GM12892 (cell line): ENCODE data around the gene ZFYVE28.

Source experiments
- POLR2A ChIP-seq: IDR thresholded peaks from 2 replicates; pipeline ENCODE4 v1.6.1; 2011; ENCODE audit warnings: low read depth, low read length, control low read depth
- TAF1 ChIP-seq: IDR thresholded peaks from 2 replicates; pipeline ENCODE4 v1.6.1; 2011; ENCODE audit warnings: low read depth, mild to moderate bottlenecking, control low read depth, low read length, borderline replicate concordance

DNA sequence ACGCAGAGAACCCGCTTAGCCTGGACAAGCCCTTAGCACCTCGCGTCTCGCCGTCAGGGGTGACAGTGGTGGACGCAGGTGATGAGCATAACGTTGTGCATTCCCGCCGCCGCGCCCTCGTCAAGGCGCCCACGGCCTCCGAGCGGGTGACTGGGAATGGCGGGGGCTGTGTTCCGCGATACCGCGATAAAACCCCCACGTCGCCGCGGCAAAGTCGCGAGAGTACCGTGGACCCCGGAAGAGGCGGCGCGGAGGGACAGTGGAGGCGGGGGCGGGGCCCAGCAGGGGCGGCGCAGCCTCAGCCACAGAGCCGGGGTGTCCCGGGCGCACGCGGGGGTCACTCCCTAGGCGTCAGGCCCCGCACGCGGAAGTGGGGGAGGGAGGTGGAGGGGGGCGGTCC, 53.8 kb downstream of the ZFYVE28 start:
- no peak for TF ChIP-seq TAF1
- no peak for TF ChIP-seq POLR2A
